Stromal cell of bone marrow (primary cell): ENCODE data around the gene AK8.
A peak's percentile ranks its signal among the peaks of the same experiment; 100 is the strongest.

Experiments used
- DNase-seq: peaks from one replicate; pipeline ENCODE4 v3.0.0-alpha.2; 2012; ENCODE audit warnings: low read depth

Gene AK8

DNA sequence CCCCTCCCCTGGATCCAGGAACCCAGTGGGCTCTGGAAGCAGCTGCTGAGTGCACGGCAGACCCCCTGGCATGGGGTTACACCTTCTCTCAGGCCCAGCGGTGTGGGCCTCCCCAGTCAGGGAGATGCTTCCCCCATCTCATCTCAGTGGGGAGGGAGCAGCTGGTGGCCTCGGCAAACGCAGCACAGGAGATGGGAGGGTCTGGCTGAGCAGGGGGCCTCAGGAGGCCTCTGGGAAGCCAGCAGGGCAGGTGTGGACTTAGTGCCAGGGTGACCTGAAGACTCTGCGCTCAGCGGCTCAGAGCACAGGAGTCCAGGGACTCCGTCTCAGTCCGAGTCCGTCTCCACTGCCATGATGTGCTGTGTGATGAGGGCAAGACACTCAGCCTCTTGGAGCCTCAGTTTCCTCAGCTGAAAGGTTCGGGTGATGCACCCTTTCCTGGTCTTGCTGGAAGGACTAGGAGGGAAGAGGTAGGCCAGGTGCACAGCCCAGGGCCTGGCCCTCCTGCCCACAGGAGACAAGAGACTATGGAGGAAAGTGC, 107.2 kb downstream of the AK8 start:
- no peak for DNase-seq

DNA sequence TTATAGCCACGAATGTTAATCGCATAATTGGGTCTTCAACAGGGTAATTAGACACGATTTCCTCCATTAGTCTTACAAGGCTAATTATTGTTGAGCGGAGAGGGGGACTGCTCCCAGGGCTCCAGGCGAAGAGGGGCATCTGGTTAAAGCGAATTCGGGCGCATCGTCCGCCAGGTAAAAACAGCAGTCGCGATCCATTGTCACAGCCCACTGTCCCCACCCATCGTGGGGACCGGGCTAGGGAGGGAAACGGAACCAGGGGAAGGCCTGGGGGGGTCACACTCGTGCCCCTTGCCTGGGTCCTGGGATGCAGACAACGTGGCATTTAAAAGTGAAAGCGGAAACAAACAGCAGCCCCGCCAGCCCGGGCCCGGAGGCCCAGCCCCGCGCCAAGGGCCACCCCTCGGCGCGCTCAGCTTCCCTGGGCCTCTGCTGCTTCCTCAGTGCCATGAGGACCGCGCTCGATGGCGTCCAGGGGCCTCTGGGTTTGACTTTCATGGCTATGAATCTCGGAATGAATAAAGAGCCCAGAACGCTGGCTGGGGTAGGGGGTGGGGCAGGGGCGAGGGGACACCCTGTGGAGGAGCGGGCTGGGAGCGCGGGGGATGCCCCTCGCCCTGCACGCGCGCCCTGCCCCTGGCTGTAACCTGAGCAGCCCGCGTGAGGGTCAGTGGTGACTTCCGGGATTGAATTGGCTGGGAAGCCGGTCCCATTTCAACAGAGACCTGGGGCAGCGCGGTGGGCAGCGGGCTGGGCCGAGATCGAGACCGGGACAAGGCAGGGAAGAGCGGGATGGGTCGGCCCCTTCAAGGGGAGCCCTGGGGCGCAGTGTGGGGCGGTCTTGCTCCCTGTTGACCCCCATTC, 107.9 kb downstream of the AK8 start:
- DNase-seq: peak; percentile 36

DNA sequence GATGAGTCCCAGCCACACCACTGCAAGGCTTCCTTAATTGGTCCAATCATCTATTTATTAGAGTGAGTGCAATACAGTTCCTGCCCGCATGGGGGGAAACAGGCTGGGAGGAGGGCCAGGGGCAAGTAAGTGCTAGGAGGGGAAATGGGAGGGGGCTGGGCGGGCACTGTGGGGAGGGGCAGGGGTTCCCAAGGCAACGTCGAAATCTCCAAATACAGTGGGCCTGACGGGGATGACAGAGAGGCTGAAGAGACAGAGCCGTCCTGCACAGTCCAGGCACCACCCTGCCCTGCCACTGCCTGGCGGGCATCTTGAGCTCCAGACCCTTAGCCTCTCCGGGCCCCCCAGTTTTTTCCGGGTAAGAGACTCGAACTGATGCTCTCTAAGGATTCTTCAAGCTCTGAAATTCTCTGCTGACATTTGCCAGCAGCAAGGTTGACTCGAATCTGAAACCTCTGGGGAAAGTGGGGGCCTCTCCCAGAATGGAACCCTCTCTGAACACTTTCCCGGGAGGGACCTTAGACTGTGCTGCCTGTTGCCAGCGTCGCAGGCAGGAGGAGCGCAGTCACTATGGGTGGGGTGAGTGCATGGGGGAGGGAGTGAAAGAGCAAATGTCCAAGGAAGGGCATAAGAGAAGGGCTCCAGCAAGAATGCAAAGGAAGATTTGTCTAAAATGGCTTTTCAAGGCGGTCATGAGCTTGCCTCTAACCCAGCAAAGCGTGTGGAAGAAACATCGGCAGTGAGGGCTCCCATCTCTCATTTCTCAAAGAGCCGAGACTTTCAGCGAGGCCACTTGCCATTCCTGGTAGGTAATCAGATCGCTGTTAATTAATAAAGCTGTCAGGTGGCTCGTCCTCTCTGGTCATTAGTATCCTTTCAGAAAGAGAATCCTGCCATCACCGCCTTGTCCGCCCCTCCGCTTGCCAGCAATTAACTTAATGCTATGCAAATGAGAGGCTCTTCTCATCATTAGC, 108.9 kb downstream of the AK8 start:
- peak; percentile 40 for DNase-seq

GRCh38 chr9:132763574-132763973, 114.5 kb downstream of the AK8 start:
- DNase-seq: no peak

DNA sequence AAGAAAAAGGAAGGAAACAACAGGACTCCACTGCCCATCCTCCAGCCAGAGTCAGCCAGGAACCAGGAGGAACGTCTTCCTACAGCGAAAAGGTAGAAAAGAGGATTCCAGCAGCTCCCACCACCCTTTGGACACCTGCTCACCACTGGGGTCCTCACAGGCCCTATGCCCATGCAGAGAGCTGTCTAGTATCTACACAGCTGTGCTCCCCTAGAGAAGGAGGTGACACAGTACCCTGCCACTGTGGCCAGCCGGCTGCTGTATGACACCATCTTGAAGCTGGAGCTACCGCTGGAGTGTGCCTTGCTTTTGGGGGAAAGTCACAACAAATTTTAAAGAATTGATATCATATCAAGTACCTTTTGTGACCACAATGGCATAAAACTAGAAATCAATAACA, 115.2 kb downstream of the AK8 start:
- no peak for DNase-seq

DNA sequence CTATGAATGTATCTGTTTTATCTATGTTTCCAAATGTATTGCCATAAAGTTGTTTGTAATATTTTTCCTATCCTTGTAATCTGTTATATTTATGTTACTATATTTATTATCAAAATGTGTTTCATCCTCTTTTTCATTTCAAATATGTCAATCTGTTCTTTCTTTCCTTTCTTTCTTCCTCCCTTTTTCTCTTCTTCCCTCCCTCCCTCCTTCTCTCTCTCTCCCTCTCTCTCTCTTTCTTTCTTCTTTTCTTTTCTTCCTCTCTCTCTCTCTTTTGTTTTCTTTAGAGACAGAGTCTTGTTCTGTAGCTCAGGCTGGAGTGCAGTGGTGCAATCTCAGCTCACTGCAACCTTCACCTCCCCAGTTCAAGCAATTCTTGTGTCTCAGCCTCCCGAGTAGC, 116.5 kb downstream of the AK8 start:
- DNase-seq: no peak

- no peak for DNase-seq
Observed at GRCh38 chr9:132760057-132760456, 118.0 kb downstream of the AK8 start.

- DNase-seq: no peak
Observed at GRCh38 chr9:132757016-132757415, 121.1 kb downstream of the AK8 start.

GRCh38 chr9:132756214-132756845, 121.8 kb downstream of the AK8 start:
- DNase-seq: no peak

DNA sequence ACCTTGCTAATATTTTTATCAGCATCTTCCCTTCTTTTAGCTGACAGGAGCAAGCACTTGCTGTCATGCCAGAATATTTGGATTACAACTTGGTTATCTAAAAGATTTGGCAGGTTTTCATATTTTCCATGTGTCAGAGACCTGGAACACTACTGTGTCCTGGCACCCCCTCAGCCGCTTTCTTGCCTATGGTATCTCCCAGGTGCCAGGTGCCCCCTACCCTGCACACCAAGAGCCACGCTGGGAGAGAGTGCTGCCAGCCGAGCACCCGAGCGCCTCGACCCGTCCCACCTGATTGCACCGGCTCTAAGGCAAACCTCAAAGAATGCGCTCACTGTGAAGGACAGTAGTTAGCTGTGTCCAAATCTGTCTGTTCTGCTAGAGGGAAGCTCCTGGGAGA, 123.0 kb downstream of the AK8 start:
- no peak for DNase-seq

GRCh38 chr9:132754236-132754635, 123.8 kb downstream of the AK8 start:
- no peak for DNase-seq

- no peak for DNase-seq
Observed at GRCh38 chr9:132753593-132753880, 124.5 kb downstream of the AK8 start.

GRCh38 chr9:132752877-132753592, 125.0 kb downstream of the AK8 start:
- DNase-seq: no peak

- DNase-seq: no peak
Observed at GRCh38 chr9:132750668-132751067, 127.4 kb downstream of the AK8 start.

DNA sequence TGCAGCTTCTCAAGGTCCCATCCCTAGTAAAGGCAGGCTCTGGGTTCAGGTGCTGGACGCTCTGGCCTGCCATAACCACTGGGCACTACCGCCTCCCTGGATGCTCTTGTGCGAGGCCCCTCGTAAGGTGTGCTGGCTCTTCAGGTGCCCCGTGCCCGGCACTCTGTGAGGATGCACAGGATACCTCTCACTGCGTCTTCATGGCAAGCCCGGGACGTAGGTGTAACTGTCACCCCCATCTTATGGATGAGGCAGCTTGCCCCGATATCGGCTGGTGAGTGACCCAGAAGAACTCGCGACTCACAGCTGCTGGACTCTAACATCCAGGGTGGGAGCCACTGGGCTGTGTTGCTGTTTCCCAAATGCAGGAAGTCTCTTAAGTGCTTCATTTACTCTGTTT, 128.8 kb downstream of the AK8 start:
- no peak for DNase-seq

DNA sequence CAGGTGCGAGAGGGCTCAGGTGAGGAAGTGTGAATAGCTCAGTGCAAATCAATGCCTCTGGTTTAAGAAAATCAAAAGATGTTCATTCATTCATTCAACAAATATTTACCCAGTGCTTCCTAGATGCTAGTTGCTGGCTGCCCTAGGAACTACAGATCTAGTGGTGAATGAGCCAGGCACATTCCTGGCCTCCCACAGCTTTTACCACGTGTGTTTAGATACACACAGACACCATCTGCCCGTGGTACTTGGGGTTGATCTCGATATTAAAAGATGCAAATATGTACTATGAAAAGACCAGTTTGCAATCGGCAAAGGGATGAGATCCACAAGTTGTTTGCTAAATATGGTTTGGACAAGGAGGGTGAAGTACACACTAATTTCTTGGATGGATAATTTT, 129.6 kb downstream of the AK8 start:
- DNase-seq: no peak

DNA sequence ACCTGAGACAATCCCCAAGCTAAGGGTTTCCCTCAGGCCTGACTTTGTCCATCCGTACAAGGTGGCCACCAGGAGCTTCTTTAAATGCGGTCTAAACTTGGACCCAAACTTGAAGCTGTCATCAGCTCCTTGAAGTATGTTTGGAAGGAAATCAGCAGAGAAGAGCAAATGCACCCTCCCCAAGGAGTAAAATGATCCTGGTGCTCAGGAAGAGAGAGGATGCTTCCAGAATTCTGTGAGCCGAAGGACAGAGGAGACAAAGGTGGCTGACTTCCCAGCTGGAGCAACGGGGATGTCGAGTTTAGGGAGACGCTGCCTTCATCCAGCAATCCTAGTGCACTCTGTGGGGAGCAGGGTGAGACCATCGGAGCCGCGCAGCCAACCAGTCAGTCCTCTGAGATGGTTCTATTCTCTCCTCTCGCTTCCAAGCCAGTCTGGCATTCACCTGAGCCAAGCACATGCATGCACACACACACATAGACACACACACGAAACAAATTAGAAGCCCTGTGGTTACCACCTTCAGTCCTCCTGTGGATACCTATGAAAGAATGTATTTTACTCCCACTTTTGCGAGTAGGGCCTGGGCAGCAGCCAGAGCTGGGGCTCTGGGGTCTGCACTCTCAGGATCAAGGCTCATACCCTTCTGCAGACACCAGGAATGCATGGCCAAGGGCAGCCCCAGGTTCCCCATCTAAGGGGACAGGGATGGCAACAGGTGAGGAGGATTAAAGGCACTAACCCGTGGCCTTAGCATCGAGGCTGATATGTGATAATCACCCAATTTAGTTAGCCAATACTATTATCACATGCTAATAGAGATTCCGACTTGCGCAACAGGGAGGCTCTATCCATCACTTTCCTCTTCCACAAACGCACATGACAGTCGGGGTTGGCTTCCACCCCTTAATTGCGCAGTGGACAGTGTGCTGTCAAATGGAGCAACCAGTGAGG, 132.1 kb downstream of the AK8 start:
- DNase-seq: no peak

DNA sequence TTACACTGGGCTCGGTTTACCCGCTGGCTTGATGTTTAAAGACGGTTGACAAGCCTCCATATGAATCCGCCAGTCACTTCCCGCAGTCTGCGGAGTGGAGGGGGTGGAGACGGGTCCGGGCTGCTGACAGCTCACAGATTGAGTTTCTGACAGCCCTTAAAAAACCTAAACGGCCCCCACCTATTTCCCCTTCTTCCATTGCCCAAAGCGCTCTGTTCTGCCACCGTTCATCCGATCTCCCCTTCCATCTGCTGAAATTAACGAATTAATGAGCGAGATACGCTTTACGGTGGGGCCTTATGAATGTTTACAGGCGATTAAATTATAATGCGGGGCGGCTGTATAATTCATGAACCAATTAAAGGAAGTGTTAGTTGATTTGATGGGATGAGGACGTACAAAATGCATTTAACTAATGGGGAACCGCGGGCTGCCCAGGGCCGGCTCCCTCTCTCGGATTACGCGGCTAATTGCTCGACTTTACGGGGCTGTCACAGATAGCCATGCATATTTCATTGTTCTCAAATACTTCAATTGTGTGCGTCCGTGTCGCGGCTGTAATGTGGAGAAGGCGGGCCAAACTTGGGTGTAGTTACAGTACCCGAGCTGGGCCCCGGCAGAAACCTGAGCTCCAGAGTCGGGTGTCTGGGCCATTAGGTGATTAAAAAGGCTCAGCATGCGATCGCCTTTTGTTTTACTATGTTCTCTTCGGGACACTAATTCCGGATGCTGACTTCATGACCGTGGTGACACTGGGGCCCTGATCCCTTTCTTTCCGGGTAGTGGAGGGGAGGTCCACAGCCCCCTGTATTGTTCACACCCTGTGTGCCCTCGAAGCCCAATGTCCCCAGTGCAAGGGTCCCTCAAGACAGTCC, 133.0 kb downstream of the AK8 start:
- no peak for DNase-seq

- no peak for DNase-seq
Observed at GRCh38 chr9:132743931-132744479, 134.1 kb downstream of the AK8 start.
